HG02588 (cell line): ENCODE results near the gene CHRNB4.
"Not testable (repeated sequence)": the region's sequence is repeated elsewhere in the genome, so short reads cannot be mapped to it uniquely, and the experiment has no call there.

Source experiments
- ATAC-seq: cut with Tn5 transposase; IDR thresholded peaks from one replicate; pipeline ENCODE4 v1.9.1; 2021; ENCODE audit warnings: mild to moderate bottlenecking, moderate library complexity; ENCODE audit not compliant: unreplicated experiment

Gene CHRNB4

DNA sequence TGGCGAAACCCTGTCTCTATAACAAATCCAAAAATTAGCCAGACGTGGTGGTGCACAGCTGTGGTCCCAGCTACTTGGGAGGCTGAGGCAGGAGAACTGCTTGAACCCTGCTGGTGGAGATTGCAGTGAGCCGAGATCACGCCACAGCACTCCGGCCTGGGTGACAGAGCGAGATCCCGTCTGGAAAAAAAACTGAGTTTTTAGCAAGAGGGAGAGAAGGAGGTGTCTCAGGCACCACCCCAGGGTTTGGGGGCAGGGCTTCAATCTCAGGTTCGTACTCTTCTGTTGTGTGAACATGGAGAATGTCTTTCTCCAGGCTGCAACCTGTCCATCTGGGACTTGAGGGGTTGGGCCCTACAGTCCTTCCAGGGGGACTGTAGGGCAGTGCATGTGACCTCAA lies 22.9 kb downstream of the CHRNB4 start:
- ATAC-seq: no peak

DNA sequence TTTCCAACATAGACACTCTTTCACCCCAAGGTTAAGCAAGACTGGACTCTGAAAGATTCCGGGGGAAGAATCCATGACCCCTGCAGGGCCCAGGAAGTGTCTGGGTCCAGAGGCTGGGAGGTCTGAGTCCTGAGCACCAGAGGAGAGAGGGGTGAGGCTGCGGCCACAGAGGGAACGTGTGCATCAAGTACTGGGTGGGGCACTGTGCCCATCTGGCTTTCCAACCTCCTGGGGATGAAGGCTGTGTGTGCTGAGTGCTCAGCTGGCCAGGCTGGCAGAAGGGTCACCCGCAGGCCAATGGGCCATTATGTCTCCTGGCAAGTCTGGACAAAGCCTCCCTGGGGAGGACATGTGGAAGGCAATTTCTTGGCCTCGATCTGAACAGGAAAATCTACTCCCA lies 23.5 kb downstream of the CHRNB4 start:
- no peak for ATAC-seq

DNA sequence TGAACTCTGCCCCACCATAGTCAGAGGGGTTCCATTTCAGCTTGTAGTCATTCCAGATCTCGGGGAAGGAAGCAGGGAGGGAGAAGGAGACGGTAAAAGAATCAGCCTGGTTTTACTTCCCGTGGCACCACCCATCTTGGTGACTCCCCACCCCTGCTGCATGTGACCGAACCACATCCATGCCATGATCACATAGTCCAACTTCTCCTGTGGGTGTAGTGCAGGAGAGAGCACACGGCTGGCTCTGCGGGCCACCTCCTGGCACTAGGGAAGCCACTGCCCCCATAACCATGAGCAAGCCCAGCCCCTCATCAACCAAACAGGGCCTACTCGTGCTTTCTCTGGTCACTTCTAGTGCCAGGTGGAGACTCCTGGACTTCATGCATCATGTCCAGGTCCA lies 23.9 kb downstream of the CHRNB4 start:
- ATAC-seq: no peak

DNA sequence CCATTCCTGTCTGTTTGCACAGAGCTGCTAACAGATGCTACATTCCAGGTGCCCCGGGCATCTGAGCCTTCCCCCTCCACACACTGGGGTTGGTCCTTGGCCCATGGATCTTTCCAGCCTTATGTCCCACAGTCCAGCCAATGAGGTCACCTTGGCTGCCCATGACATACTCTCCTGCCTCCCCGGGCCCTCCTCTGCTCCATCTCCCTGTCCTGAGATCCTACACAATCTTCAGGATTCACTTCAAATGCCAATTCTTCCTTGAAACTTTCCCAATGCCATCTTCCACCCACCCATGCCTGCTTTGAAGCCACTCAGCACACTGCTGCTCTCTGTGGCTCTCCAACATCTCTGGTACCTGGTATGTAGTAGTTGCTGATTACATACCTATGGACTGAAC lies 24.5 kb downstream of the CHRNB4 start:
- no peak for ATAC-seq

DNA sequence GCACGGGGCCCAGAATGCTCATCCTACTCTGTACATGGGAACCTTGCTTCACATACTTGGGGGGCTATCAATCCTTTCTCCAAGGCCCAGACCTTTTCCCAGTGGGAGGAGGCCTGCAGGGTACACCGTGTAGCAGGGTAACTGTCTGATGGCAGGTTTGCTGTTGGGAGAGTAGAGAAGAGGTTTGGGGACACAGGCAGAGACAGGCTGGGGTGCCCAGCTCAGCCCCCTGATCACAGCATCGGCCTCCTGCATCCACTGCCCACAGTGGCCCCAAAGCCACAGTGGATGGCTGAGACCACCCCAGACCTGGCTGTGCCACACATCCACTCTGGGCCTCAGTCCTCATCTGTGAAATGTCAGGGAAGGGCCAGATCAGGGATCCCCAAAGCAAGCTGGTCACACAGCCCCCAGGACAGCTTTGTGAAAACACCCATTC lies 25.8 kb downstream of the CHRNB4 start:
- no peak for ATAC-seq

DNA sequence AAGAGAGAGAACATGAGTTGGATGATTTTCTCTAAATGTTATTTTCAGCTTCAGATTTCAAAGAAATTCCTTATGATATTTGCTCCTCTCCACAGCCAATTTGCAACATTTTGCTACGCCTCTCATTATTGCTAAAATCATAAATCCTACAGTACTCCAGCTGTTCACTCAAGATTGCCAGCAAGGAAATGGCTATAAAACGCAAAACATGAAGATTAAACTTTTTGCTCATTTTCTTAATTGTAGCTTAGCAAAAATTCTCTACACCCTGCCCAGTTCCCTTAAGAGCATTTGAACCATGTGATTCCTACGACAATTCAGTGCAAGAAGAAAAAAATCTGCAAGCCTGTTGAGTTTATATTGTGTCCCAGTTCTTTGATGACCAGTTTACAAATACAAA lies 27.0 kb downstream of the CHRNB4 start:
- no peak for ATAC-seq

DNA sequence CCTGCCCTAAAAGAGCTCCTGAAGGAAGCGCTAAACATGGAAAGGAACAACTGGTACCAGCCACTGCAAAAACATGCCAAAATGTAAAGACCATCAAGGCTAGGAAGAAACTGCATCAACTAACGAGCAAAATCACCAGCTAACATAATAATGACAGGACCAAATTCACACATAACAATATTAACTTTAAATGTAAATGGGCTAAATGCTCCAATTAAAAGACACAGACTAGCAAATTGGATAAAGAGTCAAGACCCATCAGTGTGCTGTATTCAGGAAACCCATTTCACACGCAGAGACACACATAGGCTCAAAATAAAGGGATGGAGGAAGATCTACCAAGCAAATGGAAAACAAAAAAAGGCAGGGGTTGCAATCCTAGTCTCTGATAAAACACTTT lies 31.5 kb downstream of the CHRNB4 start:
- ATAC-seq: not testable (repeated sequence)

DNA sequence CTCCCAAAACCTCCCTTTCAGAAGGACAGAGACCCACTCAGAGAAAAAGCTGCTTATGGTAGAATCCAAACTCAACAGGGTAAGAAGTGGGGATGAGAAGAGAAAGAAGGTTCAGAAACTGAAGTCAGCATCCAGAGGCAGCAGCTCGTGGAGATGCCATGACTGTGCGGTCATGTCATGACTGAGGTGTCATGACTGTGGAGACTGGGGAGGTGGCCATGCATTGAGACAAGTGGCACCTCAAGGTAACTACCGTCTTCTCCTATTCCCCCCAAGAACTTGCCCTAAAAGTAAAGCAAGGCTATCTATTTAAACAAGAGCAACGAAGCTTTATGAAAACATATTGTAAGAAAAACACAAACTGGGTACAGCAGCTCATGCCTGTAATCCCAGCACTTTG lies 35.3 kb downstream of the CHRNB4 start:
- ATAC-seq: no peak

DNA sequence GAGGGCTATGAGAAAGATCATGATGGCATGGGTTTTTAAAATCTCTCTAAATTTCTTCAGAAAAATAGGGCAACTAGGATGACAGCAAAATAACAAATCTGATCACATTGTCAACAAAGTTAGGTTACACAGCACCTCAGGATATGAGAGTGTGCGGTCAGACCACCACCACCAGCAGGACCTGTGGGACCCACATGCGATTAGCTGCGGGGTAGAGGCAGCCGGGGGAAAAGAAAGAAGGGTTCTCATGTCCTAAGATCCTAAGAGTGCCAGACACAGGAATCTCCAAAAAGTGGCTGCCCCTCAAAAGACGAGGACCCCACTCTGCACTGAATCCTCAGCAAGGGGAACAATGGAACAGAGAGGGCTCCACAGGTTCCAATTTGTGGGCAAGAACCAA lies 35.8 kb downstream of the CHRNB4 start:
- no peak for ATAC-seq

DNA sequence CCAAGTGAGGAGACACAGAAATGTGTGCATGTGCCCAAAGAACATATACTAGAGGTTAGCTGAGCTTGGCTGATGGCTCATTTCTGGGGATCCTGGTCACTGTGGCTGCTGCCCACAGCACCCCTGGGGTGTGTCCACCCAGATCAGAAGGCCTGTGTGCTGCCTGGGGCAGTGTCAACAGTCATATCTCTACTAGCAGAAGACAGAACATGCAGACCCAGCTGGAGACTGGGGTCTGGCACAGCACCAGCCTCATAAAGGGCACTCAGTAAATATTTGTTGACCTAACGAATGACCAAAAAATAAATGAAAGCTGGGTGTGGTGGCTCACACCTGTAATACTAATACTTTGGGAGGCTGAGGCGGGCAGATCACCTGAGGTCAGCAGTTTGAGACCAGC lies 36.6 kb downstream of the CHRNB4 start:
- no peak for ATAC-seq

DNA sequence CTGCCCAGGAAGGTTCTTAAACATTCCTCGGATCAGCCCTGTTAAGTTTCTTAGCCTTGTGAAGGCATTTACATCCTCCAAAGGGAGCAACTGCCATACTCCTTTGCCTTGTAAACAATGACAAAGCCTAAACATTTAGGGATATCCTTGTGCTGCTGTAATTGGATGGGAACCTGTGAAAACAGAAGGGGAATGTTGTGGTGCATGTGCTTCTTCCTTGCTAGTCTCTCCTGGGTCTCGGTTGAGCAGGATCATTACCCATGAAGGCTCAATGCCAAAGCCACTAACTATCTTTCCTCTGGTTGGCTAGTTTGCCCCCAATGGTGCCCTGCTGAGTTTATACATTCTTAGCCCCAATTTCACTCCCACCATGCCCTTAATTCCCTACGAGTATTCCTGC lies 37.5 kb downstream of the CHRNB4 start:
- no peak for ATAC-seq

DNA sequence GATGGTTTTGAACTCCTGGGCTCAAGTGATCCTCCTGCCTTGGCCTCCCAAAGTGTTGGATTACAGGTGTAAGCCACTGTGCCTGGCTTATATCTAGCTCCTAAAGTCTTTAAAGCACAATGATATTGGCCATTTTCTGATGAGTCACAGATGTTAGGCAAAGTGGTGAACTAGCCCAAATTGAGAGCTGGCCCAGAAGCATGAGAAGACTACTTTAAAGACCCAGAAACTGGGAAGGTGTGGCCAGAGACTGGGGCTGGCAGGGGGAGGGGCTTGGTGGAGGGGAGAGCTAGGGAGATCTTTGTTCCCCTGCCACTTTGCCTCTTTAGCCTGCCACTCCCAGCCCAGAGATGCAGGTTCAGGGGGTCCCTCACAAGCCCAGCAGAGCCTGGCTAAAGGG lies 41.8 kb downstream of the CHRNB4 start:
- no peak for ATAC-seq

DNA sequence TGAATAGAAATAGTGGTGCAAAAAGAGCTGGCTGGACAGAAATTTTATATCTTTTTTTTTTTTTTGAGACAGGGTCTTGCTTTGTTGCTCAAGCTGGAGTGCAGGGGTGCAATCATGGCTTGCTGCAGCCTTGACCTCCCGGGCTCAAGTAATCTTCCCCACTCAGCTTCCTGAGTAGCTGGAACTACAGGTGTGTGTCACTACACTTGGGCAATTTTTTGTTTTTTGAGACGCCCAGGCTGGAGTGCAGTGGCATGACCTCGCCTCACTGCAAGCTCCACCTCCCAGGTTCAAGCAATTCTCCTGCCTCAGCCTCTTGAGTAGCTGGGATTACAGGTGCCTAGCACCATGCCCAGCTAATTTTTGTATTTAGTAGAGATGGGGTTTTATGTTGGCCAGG lies 42.7 kb downstream of the CHRNB4 start:
- ATAC-seq: no peak

DNA sequence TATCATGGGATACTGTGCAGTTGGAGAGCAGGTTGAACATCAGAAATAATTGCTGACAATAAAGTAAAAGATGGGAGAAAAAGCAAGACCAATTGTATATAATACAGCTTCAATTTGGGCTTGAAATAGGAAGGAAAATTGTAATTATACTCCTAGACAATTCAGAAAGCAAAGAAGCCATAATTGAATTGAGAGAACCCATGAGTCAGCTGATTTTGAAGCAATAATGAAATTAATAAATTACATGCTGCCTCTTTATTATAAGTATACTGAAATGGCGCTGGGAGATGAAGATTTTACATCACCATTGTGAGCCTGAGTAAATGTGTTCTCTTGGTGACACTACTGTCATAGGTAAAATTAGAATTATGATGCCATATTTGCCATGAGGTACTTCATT lies 43.4 kb downstream of the CHRNB4 start:
- ATAC-seq: no peak

DNA sequence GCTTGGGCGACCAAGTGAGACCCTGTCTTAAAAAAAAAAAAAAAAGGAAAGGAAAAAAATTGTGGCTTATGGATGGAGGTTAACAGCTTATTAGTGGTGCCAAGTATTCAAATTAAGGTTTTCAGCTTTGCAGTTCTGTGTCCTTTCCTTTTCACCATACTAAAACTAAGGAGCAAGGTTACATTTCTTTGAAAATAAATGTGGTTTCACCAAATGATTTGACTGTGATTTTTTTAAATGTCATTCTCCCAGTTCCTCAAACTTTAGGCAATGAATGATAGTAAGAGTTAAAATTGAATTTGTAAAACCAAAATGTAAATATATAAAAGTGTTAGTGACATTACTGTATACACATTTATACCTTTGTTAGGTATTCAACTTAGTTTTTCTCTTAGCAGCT lies 66.1 kb downstream of the CHRNB4 start:
- ATAC-seq: no peak
